NCI-H187 treated with DMSO at 0.1 percent for 48 hours (cell line): ENCODE results near the gene TMEM163.
"Not testable (repeated sequence)": the region's sequence is repeated elsewhere in the genome, so short reads cannot be mapped to it uniquely, and the experiment has no call there.

ENCODE experiments used
- DNase-seq: peaks from one replicate; lab custom pipeline; 2025; lab: John Stamatoyannopoulos, UW

TMEM163 gene

GRCh38 chr2:134663451-134664450 lies 55.0 kb downstream of the TMEM163 start:
- no peak for DNase-seq

DNA sequence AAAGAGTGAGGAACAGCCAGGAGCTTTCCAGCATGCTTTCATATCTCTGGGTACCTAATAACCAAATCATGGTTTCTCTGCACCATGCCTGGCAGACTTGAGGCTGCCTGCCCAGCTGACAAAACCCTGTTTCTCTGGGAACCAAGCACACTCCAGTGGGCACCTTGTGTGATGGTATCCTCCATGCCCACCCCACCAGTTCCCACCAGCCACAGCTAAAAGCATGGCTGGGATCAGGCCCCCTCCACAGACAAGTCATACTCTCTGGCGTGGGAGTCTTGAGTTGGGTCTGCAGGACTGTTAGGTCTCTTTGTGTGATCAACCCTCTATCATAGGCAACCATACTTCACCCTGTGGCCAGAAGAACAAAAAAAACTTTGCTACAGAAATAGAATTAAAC lies 56.0 kb downstream of the TMEM163 start:
- no peak for DNase-seq

- peak; percentile 65 for DNase-seq
Observed at GRCh38 chr2:134660626-134661402, 58.0 kb downstream of the TMEM163 start.

DNA sequence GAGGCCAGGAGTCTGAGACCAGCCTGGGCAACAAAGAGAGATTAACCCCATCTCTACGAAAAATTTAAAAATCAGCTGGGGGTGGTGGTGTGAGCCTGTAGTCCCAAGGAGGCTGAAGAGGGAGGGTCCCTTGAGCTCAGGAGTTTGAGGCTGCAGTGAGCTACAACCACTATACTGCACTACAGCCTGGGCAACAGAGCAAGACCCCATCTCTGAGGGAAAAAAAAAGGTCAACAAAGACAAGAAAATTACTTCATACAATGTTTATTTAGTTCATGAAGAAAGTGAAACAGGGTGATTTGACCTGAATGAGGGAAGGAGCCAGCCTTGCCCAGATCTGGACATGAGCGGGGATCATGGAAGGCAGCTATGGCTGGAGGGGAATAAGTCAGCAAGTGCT lies 59.1 kb downstream of the TMEM163 start:
- no peak for DNase-seq

- no peak for DNase-seq
Observed at GRCh38 chr2:134657650-134658250, 61.0 kb downstream of the TMEM163 start.

DNA sequence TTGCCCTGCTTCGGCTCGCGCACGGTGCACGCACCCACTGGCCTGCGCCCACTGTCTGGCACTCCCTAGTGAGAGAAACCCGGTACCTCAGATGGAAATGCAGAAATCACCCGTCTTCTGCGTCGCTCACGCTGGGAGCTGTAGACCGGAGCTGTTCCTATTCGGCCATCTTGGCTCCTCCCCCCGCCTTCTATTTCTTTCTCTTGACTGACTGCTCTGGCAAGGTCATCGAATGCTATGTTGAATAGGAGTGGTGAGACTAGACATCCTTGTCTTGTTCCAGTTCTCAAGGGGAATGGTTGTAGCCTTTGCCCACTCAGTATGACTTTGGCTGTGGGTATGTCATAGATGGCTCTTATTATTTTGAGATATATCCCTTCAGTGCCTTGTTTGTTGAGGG lies 62.4 kb downstream of the TMEM163 start:
- not testable (repeated sequence) for DNase-seq

DNA sequence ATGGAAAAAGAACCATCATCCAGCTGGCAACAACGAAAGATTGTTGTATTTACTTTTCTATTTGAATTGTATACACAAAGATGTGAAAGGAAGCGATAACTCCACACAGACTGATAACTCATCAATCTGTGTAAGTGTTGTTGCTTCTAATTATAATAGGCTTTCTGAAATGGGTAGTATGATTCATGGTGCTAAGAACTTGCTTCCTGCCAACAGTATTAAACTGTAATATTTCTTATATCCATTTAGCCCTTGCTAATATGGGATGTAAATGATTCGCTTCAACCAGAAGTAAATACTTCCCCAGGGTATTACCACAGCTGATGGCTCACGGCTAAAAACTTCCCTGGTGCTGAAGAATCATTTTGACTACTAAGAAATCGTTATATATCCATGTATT lies 70.2 kb downstream of the TMEM163 start:
- DNase-seq, result no peak

DNA sequence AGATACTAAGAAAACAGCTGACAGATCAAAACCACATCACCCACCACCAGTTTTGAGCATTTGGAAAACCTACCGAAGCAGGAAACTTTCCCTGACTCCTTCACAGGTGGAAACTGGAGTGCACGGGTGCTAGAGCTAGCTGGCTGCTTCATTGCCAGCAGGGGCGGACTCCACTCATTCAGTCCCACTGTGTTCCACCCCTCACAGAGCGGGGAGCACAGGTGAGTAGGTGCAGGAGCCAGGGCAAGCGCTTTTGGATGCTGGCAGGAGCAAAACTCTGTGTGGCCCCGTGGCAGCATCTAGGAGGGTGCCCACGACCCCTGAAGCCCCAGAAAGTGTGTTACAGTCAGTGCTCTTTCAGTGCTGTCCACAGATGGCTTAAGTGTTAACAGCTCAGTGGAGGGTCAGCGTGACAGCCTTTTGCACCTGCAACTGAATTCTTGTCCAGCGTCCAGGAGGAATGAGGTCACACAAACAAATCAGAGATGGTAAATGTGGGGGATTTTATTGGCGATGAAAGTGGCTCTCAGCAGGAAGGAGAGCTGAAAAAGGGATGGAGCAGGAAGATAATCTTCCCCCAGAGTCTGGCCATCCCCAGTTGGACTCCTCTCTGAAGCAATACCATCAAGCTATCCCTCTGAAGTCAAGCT lies 71.1 kb downstream of the TMEM163 start:
- DNase-seq, result no peak

GRCh38 chr2:134642938-134643337 lies 75.9 kb downstream of the TMEM163 start:
- no peak for DNase-seq

DNA sequence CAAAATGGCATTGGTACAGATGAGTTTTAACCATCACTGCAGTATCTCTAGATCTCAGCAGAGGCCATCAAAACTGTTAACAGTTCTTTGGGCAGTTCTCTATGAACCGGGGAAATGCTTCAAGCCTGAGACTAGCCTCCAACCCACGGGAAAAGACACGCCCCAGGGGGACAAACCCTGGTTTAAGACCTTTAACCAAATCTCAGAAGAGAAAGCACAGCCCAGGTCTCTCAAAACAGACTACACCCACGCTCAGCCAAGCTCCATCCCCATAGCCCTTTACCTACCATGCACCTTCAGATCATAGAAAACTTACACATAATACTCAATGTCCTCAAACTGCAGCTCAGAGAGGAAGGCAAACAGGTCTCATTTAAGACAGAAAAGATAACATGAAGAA lies 78.3 kb downstream of the TMEM163 start:
- no peak for DNase-seq

DNA sequence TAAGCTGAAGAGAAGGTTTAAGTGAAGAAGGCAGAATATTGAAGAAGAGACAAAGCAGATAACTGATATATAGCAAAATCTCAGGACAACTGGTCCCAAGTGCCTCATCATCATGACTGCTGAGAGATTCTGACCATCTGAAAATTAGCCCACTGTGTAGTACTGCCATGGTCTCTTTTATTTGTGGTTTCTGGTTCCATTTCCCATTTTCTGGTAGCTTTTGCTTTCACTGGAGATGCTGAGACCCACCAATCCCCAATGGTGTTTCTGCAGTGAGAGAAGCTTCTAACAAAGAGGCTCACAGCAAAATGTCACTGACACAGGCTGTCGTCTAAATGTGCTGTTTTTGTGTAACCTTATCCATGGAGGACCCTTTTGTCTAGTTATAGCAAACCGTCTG lies 79.5 kb downstream of the TMEM163 start:
- no peak for DNase-seq

DNA sequence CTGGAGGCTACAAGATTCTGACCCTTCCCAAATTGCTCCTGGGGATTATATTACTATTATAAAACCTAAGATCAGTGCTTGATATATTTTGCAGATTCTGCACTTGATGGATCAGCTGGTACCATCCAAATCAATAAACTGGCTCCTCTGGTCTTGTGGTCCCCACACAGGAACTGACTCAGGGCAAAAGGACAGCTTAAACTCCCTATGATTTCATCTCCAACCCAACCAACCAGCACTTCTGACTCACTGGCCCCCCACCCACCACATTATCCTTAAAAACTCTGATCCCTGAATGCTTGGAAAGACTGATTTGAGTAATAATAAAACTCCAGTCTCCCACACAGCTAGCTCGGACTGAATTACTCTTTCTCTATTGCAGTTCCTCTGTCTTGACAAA lies 82.1 kb downstream of the TMEM163 start:
- no peak for DNase-seq

GRCh38 chr2:134634054-134634753 lies 84.6 kb downstream of the TMEM163 start:
- no peak for DNase-seq

DNA sequence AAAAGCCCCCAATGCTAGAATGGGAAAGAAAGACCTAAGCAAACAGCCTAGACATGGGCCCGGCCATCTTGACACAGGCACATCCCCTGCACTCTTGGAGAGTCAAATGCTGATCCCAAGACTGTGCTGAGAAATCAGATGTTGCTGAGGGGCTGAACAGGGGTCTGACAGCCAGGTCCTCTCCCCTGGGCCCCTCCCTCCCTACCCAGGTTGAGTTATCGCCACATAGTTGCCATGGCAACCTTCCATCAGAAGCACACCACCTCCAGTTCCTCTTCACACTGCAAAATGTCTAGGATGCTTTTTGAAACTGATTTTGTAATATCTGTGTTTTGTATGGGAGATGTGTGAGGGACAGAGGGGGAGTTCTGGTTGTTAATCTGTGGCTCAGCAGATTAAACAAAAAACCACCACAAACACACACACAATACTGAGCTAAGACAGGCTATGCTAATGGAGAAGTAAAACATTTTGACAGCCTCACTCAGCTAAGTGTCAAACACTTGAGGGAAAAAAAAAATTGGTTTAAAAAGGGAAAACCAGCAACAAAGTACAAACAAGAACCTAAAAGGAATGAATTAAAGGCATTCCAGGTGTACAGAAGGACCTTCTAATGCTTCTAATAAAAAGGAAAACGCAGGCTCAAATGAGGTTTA lies 88.2 kb downstream of the TMEM163 start:
- no peak for DNase-seq

- DNase-seq, result no peak
Observed at GRCh38 chr2:134628453-134628852, 90.3 kb downstream of the TMEM163 start.

GRCh38 chr2:134626781-134627180 lies 92.0 kb downstream of the TMEM163 start:
- no peak for DNase-seq

DNA sequence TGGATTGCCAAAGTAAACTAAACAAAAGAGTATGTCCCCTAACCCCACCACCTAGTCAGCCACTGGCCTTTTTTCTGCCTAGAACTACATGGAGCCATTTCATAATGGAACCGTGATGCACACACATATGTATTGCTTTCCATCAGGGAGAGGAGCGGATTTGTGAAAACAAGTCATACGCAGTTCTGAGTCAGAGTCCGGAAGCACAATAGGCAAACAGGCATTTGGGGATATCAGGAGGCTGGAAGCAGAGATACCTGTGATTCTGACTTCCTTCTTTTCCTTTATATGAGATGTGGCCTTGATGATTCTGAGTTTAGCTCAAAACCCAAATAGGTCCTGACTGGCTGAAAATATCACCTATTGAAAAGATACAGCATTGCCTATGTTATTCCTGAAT lies 93.5 kb downstream of the TMEM163 start:
- no peak for DNase-seq

- no peak for DNase-seq
Observed at GRCh38 chr2:134623796-134624195, 95.0 kb downstream of the TMEM163 start.

DNA sequence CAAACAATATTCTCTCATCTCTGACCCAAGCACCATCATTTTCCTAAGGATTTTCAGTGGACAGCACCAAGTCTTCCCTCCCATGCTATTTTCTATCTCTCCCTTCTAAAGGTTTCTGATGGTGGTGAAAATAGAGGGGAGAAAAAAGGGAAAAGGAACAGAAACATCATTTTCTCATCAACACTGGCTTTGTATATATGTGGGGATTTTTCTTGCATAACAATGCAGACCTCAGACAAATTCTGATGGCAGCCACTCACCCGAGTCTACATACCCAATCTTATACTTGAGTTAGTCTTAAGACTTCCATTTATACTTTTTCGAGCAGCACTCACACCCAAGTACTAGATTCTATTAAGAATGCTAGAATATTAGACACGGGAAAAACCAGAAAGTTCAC lies 95.8 kb downstream of the TMEM163 start:
- DNase-seq, result no peak

DNA sequence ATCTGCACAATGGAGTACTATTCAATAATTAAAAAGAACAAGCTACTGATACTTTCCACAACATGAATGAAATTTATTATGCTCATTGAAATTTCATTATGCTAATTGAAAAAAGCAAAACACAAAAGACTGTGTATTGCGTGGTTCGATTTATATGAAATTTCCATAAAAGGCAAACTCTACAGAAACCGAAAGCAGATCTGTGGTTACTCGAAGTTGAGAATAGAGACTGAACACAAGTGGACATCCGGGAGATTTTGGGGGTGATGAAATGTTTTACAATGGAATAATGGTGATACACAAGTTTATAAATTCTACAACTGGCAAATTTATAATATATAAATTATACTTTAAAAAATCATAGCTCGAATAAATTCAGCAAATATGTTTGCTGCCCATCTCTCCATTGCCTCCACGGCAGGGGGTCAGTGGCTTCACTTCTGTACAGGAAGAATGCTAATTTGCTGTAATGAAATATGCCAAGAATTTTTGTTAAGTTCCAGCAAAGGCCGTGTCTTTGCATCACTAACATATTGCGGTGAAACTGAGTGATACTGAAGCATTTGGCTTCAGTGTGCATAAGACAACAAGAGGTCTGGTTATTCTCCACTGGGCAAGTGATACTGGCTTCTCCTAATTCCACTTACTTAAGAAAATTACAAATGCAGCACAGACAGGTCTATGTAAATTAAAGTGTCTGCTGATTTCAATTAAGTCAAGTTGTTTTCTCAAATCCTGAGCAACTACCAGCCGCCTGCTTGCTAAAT lies 96.7 kb downstream of the TMEM163 start:
- DNase-seq, result no peak
